ENCODE measurements around the gene DDIT4.

Gene DDIT4

GRCh38 chr10:72274213-72274729, 547 bp downstream of the DDIT4 start:
- peak overlapping the region; percentile 92 for H3K27ac ChIP-seq
- H3K4me3 ChIP-seq (ENCODE audit: low read depth in 1 of 2, low read length in 1 of 2) = peak overlapping the region; percentile 94 to 97
- TF ChIP-seq CTCF (IDR thresholded peaks at IDR 0.05) = no peak
- no peaks in the 10 kb centered on the region for H3K36me3 ChIP-seq
- H3K4me1 ChIP-seq (ENCODE audit: control insufficient read depth in 1 of 2, insufficient read depth in 1 of 2, low read depth in 1 of 2, low read length in 1 of 2) = peaks cover 25 to 30% of the 10 kb centered on the region in 2 experiments
- no peaks in the 10 kb centered on the region for H3K9me3 ChIP-seq
- H3K27me3 ChIP-seq = no peaks in the 10 kb centered on the region

GRCh38 chr10:72274730-72275350, 1.1 kb downstream of the DDIT4 start:
- Histone ChIP-seq H3K27me3 (no peaks in the 10 kb centered on the region), H3K9me3 (no peaks in the 10 kb centered on the region), H3K4me1 (ENCODE audit: control insufficient read depth in 1 of 2, insufficient read depth in 1 of 2, low read depth in 1 of 2, low read length in 1 of 2) (peaks cover 25 to 30% of the 10 kb centered on the region in 2 experiments), H3K4me3 (ENCODE audit: low read depth in 1 of 2, low read length in 1 of 2) (peak overlapping the region; percentile 94 to 97), H3K36me3 (no peaks in the 10 kb centered on the region), H3K27ac (peak overlapping the region; percentile 92)
- peak; percentile 43 for TF ChIP-seq CTCF (IDR thresholded peaks at IDR 0.05)

- H3K27ac ChIP-seq = peak overlapping the region; percentile 30
- no peaks in the 10 kb centered on the region for H3K36me3 ChIP-seq
- H3K9me3 ChIP-seq = no peaks in the 10 kb centered on the region
- no peaks in the 10 kb centered on the region for H3K27me3 ChIP-seq
- H3K4me1 ChIP-seq (ENCODE audit: control insufficient read depth in 1 of 2, insufficient read depth in 1 of 2, low read depth in 1 of 2, low read length in 1 of 2) = peaks cover 25 to 30% of the 10 kb centered on the region in 2 experiments
- peak overlapping the region; percentile 94 to 97 for H3K4me3 ChIP-seq (ENCODE audit: low read depth in 1 of 2, low read length in 1 of 2)
- no peak for TF ChIP-seq CTCF (IDR thresholded peaks at IDR 0.05)
These were observed 1.8 kb downstream of the DDIT4 start for GRCh38 chr10:72275351-72276012.

DNA sequence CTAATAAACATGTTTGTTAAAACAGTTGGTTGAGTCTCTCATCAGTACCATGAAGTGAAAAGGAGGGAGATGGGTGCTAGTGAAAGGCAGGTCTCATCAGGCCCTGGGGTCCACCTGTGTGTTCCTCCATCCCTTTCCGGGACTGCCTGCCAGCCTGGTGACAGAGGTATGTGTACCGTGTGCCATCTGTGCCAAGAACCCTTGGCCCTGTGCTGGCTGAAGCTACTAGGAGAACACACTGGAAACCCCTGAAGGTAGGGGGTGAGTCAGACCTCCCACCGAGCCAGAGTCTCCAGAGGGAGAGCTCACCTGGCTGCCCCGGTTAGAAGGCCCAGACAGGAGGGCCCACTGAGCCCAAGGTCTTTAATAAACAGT, 2.3 kb downstream of the DDIT4 start:
- Histone ChIP-seq H3K4me1 (ENCODE audit: control insufficient read depth in 1 of 2, insufficient read depth in 1 of 2, low read depth in 1 of 2, low read length in 1 of 2) (peaks cover 25 to 30% of the 10 kb centered on the region in 2 experiments), H3K4me3 (ENCODE audit: low read depth in 1 of 2, low read length in 1 of 2) (peak overlapping the region in 1 of 2 experiments; percentile 94), H3K9me3 (no peaks in the 10 kb centered on the region), H3K27me3 (no peaks in the 10 kb centered on the region), H3K36me3 (no peaks in the 10 kb centered on the region), H3K27ac (no peak overlapping the region)
- no peak for TF ChIP-seq CTCF (IDR thresholded peaks at IDR 0.05)

- Histone ChIP-seq H3K9me3 (no peaks in the 10 kb centered on the region), H3K4me3 (ENCODE audit: low read depth in 1 of 2, low read length in 1 of 2) (no peak overlapping the region), H3K36me3 (no peaks in the 10 kb centered on the region), H3K4me1 (ENCODE audit: control insufficient read depth in 1 of 2, insufficient read depth in 1 of 2, low read depth in 1 of 2, low read length in 1 of 2) (peaks cover 25 to 30% of the 10 kb centered on the region in 2 experiments), H3K27ac (peak overlapping the region; percentile 15), H3K27me3 (no peaks in the 10 kb centered on the region)
- no peak for TF ChIP-seq CTCF (IDR thresholded peaks at IDR 0.05)
These were observed 3.0 kb downstream of the DDIT4 start for GRCh38 chr10:72276421-72277339.
